HEK293 (cell line): ENCODE results near the gene DCP1A.

Experiments
- CTCF ChIA-PET: fragments of 350-600 bp; formaldehyde crosslinking; extraction: SDS; loops from one replicate; lab custom pipeline; 2021; ENCODE audit warnings: antibody characterized with exemption; lab: Yijun Ruan, JAX
- POLR2A ChIA-PET: fragments of 300-600 bp; formaldehyde crosslinking; extraction: SDS; loops from one replicate; lab custom pipeline; 2020; ENCODE audit warnings: antibody characterized with exemption, inconsistent platforms; lab: Yijun Ruan, JAX
- H3K27ac ChIP-seq: fragments of 200-500 bp; sonication (Bioruptor generic); 2 replicates; pipeline ENCODE4 v1.5.1; 2014; ENCODE audit warnings: low read depth, low read length, control low read depth, inconsistent platforms; ENCODE audit errors: extremely low read depth
- H3K36me3 ChIP-seq, 2 experiments: fragments of 200-500 bp in 1 of 2; sonication (Bioruptor generic) in 1 of 2; 1 replicate in 1 of 2; 2 replicates in 1 of 2; pipeline ENCODE4 v1.5.1; 2014 to 2017; ENCODE audit warnings: inconsistent platforms in 2 of 2, low read length in 2 of 2; ENCODE audit not compliant: control insufficient read depth in 2 of 2, insufficient read depth in 1 of 2
- H3K4me1 ChIP-seq: fragments of 200-500 bp; sonication (Bioruptor generic); 2 replicates; pipeline ENCODE4 v1.5.1; 2014; ENCODE audit warnings: mild to moderate bottlenecking, low read length, inconsistent platforms; ENCODE audit not compliant: control insufficient read depth, insufficient read depth
- H3K4me3 ChIP-seq: 2 replicates; pipeline ENCODE4 v1.5.1; 2011; ENCODE audit warnings: low read depth, mild to moderate bottlenecking, control low read depth, low read length, moderate library complexity
- H3K9me3 ChIP-seq: fragments of 200-500 bp; sonication (Bioruptor generic); 2 replicates; pipeline ENCODE4 v1.5.1; 2014; ENCODE audit warnings: low read depth, low read length, inconsistent platforms; ENCODE audit not compliant: control insufficient read depth, insufficient read depth
- HOXC10 ChIP-seq: sonication (generic); formaldehyde crosslinking; IDR thresholded peaks from 2 replicates; pipeline ENCODE4 v1.8.1; 2023; ENCODE audit warnings: mild to moderate bottlenecking, missing genetic modification reagents
- REST ChIP-seq: fragments of 450-650 bp; formaldehyde crosslinking; IDR thresholded peaks from 2 replicates; pipeline ENCODE4 v1.5.1; 2016; ENCODE audit warnings: missing biosample characterization, missing genetic modification characterization
- SP7 ChIP-seq: fragments of 450-650 bp; formaldehyde crosslinking; IDR thresholded peaks from 2 replicates; pipeline ENCODE4 v1.5.1; 2016; ENCODE audit warnings: missing biosample characterization, missing genetic modification characterization
- TCF7L2 ChIP-seq: IDR thresholded peaks from 2 replicates; pipeline ENCODE4 v1.6.1; 2011; ENCODE audit warnings: low read depth, mild to moderate bottlenecking, inconsistent platforms, low read length, moderate library complexity, borderline replicate concordance
- TRIM28 ChIP-seq: IDR thresholded peaks from 2 replicates; pipeline ENCODE4 v1.6.1; 2011; ENCODE audit warnings: low read length, control low read depth, borderline replicate concordance
- YY2 ChIP-seq: fragments of 450-650 bp; formaldehyde crosslinking; IDR thresholded peaks from 2 replicates; pipeline ENCODE4 v1.5.1; 2016; ENCODE audit warnings: missing biosample characterization, missing genetic modification characterization
- ZBTB20 ChIP-seq: fragments of 450-650 bp; formaldehyde crosslinking; IDR thresholded peaks from 2 replicates; pipeline ENCODE4 v1.5.1; 2016; ENCODE audit warnings: missing biosample characterization, missing genetic modification characterization
- ZBTB8A ChIP-seq: fragments of 450-650 bp; formaldehyde crosslinking; IDR thresholded peaks from 2 replicates; pipeline ENCODE4 v1.5.1; 2016; ENCODE audit warnings: missing biosample characterization, missing genetic modification characterization
- ZFP3 ChIP-seq: fragments of 450-650 bp; formaldehyde crosslinking; IDR thresholded peaks from 2 replicates; pipeline ENCODE4 v1.5.1; 2016; ENCODE audit warnings: low read depth, missing biosample characterization, missing genetic modification characterization
- ZFP37 ChIP-seq: fragments of 450-650 bp; formaldehyde crosslinking; IDR thresholded peaks from 2 replicates; pipeline ENCODE4 v1.5.1; 2016; ENCODE audit warnings: missing biosample characterization, missing genetic modification characterization
- ZIC2 ChIP-seq: fragments of 450-650 bp; formaldehyde crosslinking; IDR thresholded peaks from 2 replicates; pipeline ENCODE4 v1.5.1; 2016; ENCODE audit warnings: missing biosample characterization, missing genetic modification characterization
- ZNF140 ChIP-seq: fragments of 450-650 bp; formaldehyde crosslinking; IDR thresholded peaks from 2 replicates; pipeline ENCODE4 v1.5.1; 2016; ENCODE audit warnings: missing biosample characterization, missing genetic modification characterization
- ZNF146 ChIP-seq: fragments of 450-650 bp; formaldehyde crosslinking; IDR thresholded peaks from 2 replicates; pipeline ENCODE4 v1.5.1; 2016; ENCODE audit warnings: missing biosample characterization, missing genetic modification characterization
- ZNF211 ChIP-seq: fragments of 450-650 bp; formaldehyde crosslinking; IDR thresholded peaks from 2 replicates; pipeline ENCODE4 v1.5.1; 2016; ENCODE audit warnings: low read depth, missing biosample characterization, missing genetic modification characterization
- ZNF239 ChIP-seq: fragments of 450-650 bp; formaldehyde crosslinking; IDR thresholded peaks from 2 replicates; pipeline ENCODE4 v1.5.1; 2016; ENCODE audit warnings: missing biosample characterization, missing genetic modification characterization
- ZNF423 ChIP-seq: fragments of 450-650 bp; formaldehyde crosslinking; IDR thresholded peaks from 2 replicates; pipeline ENCODE4 v1.5.1; 2016; ENCODE audit warnings: missing biosample characterization, missing genetic modification characterization
- ZNF48 ChIP-seq: fragments of 450-650 bp; formaldehyde crosslinking; IDR thresholded peaks from 2 replicates; pipeline ENCODE4 v1.5.1; 2016; ENCODE audit warnings: missing biosample characterization, missing genetic modification characterization
- ZNF560 ChIP-seq: fragments of 450-650 bp; formaldehyde crosslinking; IDR thresholded peaks from 2 replicates; pipeline ENCODE4 v1.5.1; 2017; ENCODE audit warnings: missing biosample characterization, missing genetic modification characterization, borderline replicate concordance
- ZNF561 ChIP-seq: fragments of 450-650 bp; IDR thresholded peaks from 2 replicates; pipeline ENCODE4 v1.5.1; 2018; ENCODE audit warnings: missing biosample characterization, missing genetic modification characterization, borderline replicate concordance
- ZNF610 ChIP-seq: fragments of 450-650 bp; formaldehyde crosslinking; IDR thresholded peaks from 2 replicates; pipeline ENCODE4 v1.5.1; 2016; ENCODE audit warnings: missing biosample characterization, missing genetic modification characterization, borderline replicate concordance
- ZNF621 ChIP-seq: fragments of 450-650 bp; formaldehyde crosslinking; IDR thresholded peaks from 2 replicates; pipeline ENCODE4 v1.5.1; 2017; ENCODE audit warnings: missing biosample characterization, missing genetic modification characterization
- ZNF623 ChIP-seq: fragments of 450-650 bp; formaldehyde crosslinking; IDR thresholded peaks from 2 replicates; pipeline ENCODE4 v1.5.1; 2016; ENCODE audit warnings: missing biosample characterization, missing genetic modification characterization
- ZNF624 ChIP-seq: fragments of 450-650 bp; formaldehyde crosslinking; IDR thresholded peaks from 2 replicates; pipeline ENCODE4 v1.5.1; 2017; ENCODE audit warnings: missing biosample characterization, missing genetic modification characterization
- ZNF660 ChIP-seq: fragments of 450-650 bp; IDR thresholded peaks from 2 replicates; pipeline ENCODE4 v1.5.1; 2018; ENCODE audit warnings: missing biosample characterization, mild to moderate bottlenecking, missing genetic modification characterization
- ZNF777 ChIP-seq: fragments of 450-650 bp; formaldehyde crosslinking; IDR thresholded peaks from 2 replicates; pipeline ENCODE4 v1.5.1; 2017; ENCODE audit warnings: missing biosample characterization, missing genetic modification characterization, borderline replicate concordance
- ZNF830 ChIP-seq: fragments of 450-650 bp; IDR thresholded peaks from 2 replicates; pipeline ENCODE4 v1.5.0; 2018; ENCODE audit warnings: missing biosample characterization, missing genetic modification characterization, low read depth, mild to moderate bottlenecking, moderate library complexity
- TF ChIP-seq, protein P1 (sequence below): fragments of 450-650 bp; formaldehyde crosslinking; IDR thresholded peaks from 2 replicates; pipeline ENCODE4 v1.5.1; 2017; ENCODE audit warnings: missing biosample characterization, missing genetic modification characterization
- TF ChIP-seq, protein P2 (sequence below): fragments of 450-650 bp; formaldehyde crosslinking; IDR thresholded peaks from 2 replicates; pipeline ENCODE4 v1.5.1; 2016; ENCODE audit warnings: missing biosample characterization, missing genetic modification characterization

The DCP1A gene

DNA sequence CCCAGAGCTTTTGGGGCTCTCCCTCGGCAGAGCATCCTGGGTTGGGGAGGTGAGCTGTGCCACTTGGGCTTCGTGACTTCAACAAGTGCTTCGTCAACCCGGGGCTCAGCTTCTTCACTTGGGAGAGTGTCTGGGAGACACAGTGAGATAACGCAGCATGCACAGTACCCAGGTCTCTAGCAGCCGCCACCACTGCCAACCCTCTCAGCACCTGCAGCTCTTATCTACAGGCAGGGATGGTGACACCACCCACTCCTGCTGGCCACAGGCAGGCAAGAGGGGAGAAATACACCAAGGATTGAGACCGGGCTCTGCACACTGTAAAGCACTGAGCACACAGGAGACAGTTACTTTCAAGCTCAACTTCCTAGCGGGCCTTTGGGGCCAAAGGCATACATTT lies 103.1 kb downstream of the DCP1A start (continued):
- TF ChIP-seq REST (tag by site-specific recombination) (no peak), ZNF146 (tag by site-specific recombination) (no peak), ZFP3 (tag by site-specific recombination) (no peak), YY2 (tag by site-specific recombination) (no peak), HOXC10 (CRISPR knock-in tag) (no peak), ZNF48 (tag by site-specific recombination) (no peak), TCF7L2 (no peak), ZNF777 (tag by site-specific recombination) (no peak)
- TF ChIP-seq, protein P1, sequence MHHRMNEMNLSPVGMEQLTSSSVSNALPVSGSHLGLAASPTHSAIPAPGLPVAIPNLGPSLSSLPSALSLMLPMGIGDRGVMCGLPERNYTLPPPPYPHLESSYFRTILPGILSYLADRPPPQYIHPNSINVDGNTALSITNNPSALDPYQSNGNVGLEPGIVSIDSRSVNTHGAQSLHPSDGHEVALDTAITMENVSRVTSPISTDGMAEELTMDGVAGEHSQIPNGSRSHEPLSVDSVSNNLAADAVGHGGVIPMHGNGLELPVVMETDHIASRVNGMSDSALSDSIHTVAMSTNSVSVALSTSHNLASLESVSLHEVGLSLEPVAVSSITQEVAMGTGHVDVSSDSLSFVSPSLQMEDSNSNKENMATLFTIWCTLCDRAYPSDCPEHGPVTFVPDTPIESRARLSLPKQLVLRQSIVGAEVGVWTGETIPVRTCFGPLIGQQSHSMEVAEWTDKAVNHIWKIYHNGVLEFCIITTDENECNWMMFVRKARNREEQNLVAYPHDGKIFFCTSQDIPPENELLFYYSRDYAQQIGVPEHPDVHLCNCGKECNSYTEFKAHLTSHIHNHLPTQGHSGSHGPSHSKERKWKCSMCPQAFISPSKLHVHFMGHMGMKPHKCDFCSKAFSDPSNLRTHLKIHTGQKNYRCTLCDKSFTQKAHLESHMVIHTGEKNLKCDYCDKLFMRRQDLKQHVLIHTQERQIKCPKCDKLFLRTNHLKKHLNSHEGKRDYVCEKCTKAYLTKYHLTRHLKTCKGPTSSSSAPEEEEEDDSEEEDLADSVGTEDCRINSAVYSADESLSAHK (tag by site-specific recombination), result no peak

GRCh38 chr3:53243785-53244184 lies 103.6 kb downstream of the DCP1A start:
- H3K4me3 ChIP-seq, result no peak overlapping the region
- POLR2A ChIA-PET, result no interaction called here
- H3K4me1 ChIP-seq, result peaks cover 3% of the 10 kb centered on the region; the same call in 1 of the 2 replicates
- CTCF ChIA-PET, result interaction anchor here (1.2 to 1.3 kb wide), 2 partner anchors 24 to 41 kb away, joined by 3 to 6 read pairs; no protein-coding TSS in a partner anchor
- TF ChIP-seq ZNF660 (tag by site-specific recombination), result no peak
- TF ChIP-seq ZNF211 (tag by site-specific recombination), result no peak
- no peak for TF ChIP-seq ZBTB20
- TF ChIP-seq ZNF624 (tag by site-specific recombination), result no peak
- no peak for TF ChIP-seq ZFP37
- TF ChIP-seq ZNF560 (tag by site-specific recombination), result no peak
- TF ChIP-seq ZNF239, result no peak
- no peak for TF ChIP-seq ZNF621
- no peak for TF ChIP-seq ZNF623 (tag by site-specific recombination)
- no peak for TF ChIP-seq ZNF830
- no peak for TF ChIP-seq ZNF561 (tag by site-specific recombination)
- H3K9me3 ChIP-seq, result no peaks in the 10 kb centered on the region
- H3K36me3 ChIP-seq, result peaks cover 0 to 45% of the 10 kb centered on the region in 2 experiments; a peak in 2 of 3 replicates
- H3K27ac ChIP-seq, result no peak overlapping the region

GRCh38 chr3:53243165-53243564 lies 104.2 kb downstream of the DCP1A start:
- Histone ChIP-seq H3K36me3 (peaks cover 0 to 51% of the 10 kb centered on the region in 2 experiments; a peak in 2 of 3 replicates), H3K4me3 (no peak overlapping the region), H3K9me3 (no peaks in the 10 kb centered on the region), H3K4me1 (peaks cover 3% of the 10 kb centered on the region; the same call in 1 of the 2 replicates), H3K27ac (no peak overlapping the region)
- TF ChIP-seq, protein P2, sequence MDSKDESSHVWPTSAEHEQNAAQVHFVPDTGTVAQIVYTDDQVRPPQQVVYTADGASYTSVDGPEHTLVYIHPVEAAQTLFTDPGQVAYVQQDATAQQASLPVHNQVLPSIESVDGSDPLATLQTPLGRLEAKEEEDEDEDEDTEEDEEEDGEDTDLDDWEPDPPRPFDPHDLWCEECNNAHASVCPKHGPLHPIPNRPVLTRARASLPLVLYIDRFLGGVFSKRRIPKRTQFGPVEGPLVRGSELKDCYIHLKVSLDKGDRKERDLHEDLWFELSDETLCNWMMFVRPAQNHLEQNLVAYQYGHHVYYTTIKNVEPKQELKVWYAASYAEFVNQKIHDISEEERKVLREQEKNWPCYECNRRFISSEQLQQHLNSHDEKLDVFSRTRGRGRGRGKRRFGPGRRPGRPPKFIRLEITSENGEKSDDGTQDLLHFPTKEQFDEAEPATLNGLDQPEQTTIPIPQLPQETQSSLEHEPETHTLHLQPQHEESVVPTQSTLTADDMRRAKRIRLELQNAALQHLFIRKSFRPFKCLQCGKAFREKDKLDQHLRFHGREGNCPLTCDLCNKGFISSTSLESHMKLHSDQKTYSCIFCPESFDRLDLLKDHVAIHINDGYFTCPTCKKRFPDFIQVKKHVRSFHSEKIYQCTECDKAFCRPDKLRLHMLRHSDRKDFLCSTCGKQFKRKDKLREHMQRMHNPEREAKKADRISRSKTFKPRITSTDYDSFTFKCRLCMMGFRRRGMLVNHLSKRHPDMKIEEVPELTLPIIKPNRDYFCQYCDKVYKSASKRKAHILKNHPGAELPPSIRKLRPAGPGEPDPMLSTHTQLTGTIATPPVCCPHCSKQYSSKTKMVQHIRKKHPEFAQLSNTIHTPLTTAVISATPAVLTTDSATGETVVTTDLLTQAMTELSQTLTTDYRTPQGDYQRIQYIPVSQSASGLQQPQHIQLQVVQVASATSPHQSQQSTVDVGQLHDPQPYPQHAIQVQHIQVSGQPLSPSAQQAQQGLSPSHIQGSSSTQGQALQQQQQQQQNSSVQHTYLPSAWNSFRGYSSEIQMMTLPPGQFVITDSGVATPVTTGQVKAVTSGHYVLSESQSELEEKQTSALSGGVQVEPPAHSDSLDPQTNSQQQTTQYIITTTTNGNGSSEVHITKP, result no peak
- TF ChIP-seq ZNF423 (peak; percentile 53; the same call in 1 of the 2 replicates), ZBTB8A (tag by site-specific recombination) (peak; percentile 79), ZIC2 (peak; percentile 94), TRIM28 (0 out of 2 replicates have a peak, but pooled peaks have one; percentile 31), SP7 (tag by site-specific recombination) (peak; percentile 40; the same call in 1 of the 2 replicates), ZNF610 (tag by site-specific recombination) (no peak), ZNF140 (tag by site-specific recombination) (no peak)
- ChIA-PET CTCF (interaction anchor here (1.3 kb wide), 1 partner anchor 23 kb away, joined by 6 read pairs; no protein-coding TSS in a partner anchor), POLR2A (no interaction called here)
